ENCODE results near the gene LHFPL2.
"Not testable (repeated sequence)": the region's sequence is repeated elsewhere in the genome, so short reads cannot be mapped to it uniquely, and the experiment has no call there.

LHFPL2 gene

GRCh38 chr5:78671609-78672008 lies 23.0 kb upstream of the LHFPL2 start:
- Histone ChIP-seq H3K4me3 (no peak overlapping the region), H3K27ac (no peak overlapping the region)
- no peak for DNase-seq (ENCODE audit: low spot score)
- TF ChIP-seq, protein P1, sequence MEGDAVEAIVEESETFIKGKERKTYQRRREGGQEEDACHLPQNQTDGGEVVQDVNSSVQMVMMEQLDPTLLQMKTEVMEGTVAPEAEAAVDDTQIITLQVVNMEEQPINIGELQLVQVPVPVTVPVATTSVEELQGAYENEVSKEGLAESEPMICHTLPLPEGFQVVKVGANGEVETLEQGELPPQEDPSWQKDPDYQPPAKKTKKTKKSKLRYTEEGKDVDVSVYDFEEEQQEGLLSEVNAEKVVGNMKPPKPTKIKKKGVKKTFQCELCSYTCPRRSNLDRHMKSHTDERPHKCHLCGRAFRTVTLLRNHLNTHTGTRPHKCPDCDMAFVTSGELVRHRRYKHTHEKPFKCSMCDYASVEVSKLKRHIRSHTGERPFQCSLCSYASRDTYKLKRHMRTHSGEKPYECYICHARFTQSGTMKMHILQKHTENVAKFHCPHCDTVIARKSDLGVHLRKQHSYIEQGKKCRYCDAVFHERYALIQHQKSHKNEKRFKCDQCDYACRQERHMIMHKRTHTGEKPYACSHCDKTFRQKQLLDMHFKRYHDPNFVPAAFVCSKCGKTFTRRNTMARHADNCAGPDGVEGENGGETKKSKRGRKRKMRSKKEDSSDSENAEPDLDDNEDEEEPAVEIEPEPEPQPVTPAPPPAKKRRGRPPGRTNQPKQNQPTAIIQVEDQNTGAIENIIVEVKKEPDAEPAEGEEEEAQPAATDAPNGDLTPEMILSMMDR (IDR thresholded peaks at IDR 0.05) = no peak

- no peak for DNase-seq (ENCODE audit: low spot score)
- no peak overlapping the region for H3K27ac ChIP-seq
- TF ChIP-seq, protein P1 (IDR thresholded peaks at IDR 0.05) = no peak
Measured at GRCh38 chr5:78670701-78671269, 22.2 kb upstream of the LHFPL2 start.

DNA sequence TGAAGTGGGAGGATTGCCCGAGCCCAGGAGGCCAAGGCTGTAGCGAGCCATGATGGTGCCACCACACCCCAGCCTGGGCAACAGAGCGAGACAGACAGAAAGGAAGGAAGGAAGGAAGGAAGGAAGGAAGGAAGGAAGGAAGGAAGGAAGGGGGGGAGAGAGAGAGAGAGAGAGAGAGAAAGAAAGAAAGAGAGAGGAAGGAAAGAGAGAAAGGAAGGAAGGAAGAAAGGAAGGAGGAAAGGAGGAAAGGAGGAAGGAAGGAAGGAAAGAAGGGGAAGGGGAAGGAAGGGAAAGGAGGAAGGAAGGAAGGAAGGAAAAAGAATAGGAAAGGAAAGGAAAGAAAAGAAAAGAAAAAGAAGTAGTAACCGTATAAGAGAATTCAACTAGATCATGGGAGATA lies 20.8 kb upstream of the LHFPL2 start:
- no peak overlapping the region for H3K4me3 ChIP-seq
- no peak for DNase-seq (ENCODE audit: low spot score)
- TF ChIP-seq, protein P1 (IDR thresholded peaks at IDR 0.05) = no peak
- no peak overlapping the region for H3K27ac ChIP-seq

More at GRCh38 chr5:78670701-78671269, 22.2 kb upstream of the LHFPL2 start:
- no peak overlapping the region for H3K4me3 ChIP-seq

GRCh38 chr5:78667461-78668103 lies 19.0 kb upstream of the LHFPL2 start:
- no peak for DNase-seq (ENCODE audit: low spot score)
- Histone ChIP-seq H3K27ac (no peak overlapping the region), H3K4me3 (no peak overlapping the region)
- TF ChIP-seq, protein P1 (IDR thresholded peaks at IDR 0.05) = no peak

GRCh38 chr5:78666975-78667374 lies 18.4 kb upstream of the LHFPL2 start:
- DNase-seq (ENCODE audit: low spot score); H3K27ac ChIP-seq; H3K4me3 ChIP-seq: not testable (repeated sequence)

GRCh38 chr5:78666041-78666444 lies 17.5 kb upstream of the LHFPL2 start:
- TF ChIP-seq, protein P1 (IDR thresholded peaks at IDR 0.05) = no peak
- no peak for DNase-seq (ENCODE audit: low spot score)
- H3K4me3 ChIP-seq = no peak overlapping the region
- H3K27ac ChIP-seq = no peak overlapping the region

DNA sequence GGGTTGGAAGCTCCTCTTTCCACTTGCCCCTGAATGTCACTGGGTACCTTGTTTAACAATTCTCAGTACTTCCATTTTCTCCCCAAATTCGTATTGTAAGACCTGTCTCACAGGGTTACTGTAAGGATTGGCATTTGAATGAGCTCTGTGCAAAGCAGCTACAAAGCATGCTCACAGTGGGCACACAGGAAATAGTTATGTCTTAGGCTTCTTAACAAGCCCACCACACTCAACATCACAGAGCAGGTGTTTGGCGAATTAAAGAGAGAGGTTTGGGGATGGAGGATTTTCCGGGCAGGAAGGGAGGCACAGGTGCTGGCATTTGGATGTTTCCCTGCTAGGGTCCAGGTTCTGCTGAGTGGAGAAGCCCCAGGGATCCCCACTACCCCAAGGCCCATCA lies 17.0 kb upstream of the LHFPL2 start:
- Histone ChIP-seq H3K4me3 (no peak overlapping the region), H3K27ac (no peak overlapping the region)
- TF ChIP-seq, protein P1 (IDR thresholded peaks at IDR 0.05) = no peak
- no peak for DNase-seq (ENCODE audit: low spot score)

Data from coronary artery (tissue), 2 donors.